Stimulated activated CD8-positive, alpha-beta memory T cell treated with anti-CD3 and anti-CD28 coated beads, Interleukin-7, amount 100 ng/mL, for 1 hour (primary cell): Measurements from ENCODE around the gene RGS14.

Experiments
- DNase-seq, 2 donors: peaks; one replicate each; pipeline ENCODE4 v3.0.0-alpha.2; 2020; ENCODE audit warnings: low read depth in 2 of 2

RGS14 gene, protein sequence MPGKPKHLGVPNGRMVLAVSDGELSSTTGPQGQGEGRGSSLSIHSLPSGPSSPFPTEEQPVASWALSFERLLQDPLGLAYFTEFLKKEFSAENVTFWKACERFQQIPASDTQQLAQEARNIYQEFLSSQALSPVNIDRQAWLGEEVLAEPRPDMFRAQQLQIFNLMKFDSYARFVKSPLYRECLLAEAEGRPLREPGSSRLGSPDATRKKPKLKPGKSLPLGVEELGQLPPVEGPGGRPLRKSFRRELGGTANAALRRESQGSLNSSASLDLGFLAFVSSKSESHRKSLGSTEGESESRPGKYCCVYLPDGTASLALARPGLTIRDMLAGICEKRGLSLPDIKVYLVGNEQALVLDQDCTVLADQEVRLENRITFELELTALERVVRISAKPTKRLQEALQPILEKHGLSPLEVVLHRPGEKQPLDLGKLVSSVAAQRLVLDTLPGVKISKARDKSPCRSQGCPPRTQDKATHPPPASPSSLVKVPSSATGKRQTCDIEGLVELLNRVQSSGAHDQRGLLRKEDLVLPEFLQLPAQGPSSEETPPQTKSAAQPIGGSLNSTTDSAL

DNA sequence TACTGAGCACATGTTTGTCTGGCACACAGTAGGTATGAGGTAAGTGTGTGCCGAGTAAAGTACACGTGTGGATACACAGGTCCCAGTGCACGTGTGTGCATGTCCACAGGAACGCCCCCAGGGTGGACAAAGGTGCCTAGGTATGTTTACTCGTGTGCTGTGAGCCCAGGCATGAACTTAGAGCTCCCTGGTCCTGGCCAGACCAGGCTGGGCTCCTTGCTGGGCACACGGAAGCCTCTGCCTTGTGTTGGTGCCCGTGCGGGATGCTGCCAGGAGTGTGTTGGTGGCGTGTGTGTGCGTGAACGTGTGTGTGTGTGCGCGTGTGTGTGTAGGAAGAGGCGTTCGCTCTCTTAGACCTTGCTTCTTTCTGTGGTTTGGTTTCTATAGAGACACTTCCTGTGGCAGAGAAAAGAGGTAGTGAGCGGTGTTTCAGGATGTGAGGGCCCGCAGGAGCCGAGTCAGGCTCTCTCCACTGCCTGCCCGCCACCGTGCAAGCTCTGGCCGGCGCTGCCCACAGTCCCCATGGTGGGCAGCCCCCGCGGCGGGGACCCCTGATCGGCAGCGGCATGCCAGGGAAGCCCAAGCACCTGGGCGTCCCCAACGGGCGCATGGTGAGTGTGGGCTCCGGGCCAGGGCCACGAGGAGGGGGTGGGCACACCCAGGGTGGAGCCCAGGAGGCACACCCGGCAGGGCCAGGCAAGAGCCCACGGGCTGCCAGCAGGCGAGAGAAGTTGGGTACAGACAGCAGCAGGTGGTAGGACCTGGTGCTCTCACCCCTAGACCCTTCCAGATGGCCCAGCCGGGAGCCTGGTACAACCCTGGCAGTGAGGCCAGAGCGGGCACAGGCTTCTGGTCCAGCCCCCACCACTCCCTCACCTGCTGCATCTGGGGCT, at the start of gene RGS14:
TSS of gene RGS14 (plus strand) at position 466 of the 893 bp plus-strand sequence. CDS start at position 567, 101 bp downstream.
- peak; percentile 22 to 37 for DNase-seq

DNA sequence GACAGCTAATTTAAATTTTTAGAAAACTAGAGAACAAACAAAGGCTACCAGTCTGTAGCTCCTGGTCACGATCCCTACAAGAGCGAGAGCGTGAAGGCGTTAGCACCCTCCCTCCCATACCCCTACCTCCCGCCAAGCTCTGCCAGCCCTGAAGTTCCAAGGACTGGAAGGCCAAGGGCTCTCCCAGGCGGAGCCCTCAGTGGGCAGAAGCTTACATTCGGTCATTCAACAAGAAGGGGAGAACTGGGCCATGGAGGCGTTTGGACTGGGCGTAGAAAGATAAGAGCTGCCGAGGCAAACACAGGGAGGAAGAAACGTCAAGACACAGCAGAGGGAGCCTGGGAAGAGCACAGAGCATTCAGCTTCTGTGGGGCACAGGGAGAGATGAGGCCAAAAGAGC, 49.0 kb upstream of the RGS14 start:
- no peak for DNase-seq

GRCh38 chr5:177309351-177310191, 48.2 kb upstream of the RGS14 start:
- DNase-seq, result peak in 1 of 2 donors; percentile 46

DNA sequence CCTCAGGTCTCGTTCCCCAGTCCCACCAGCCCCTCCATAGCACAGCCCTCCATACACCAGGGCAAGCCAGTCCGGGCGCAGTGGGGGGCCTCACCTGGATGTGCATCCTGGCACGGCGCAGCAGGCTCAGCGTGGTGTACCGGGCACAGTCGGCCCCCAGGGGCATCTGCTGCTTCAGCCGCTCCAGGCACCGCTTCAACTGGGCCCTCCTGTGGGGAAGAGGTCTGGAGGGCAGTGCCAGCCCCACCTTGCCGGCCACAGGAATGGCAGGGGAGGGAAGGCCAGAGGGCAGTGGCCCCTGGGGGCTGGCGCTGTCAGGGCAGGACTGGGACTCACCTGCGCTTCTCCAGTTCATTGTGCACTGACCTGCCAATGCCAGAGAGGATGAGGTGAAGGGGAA, 47.4 kb upstream of the RGS14 start:
- DNase-seq, result no peak

DNA sequence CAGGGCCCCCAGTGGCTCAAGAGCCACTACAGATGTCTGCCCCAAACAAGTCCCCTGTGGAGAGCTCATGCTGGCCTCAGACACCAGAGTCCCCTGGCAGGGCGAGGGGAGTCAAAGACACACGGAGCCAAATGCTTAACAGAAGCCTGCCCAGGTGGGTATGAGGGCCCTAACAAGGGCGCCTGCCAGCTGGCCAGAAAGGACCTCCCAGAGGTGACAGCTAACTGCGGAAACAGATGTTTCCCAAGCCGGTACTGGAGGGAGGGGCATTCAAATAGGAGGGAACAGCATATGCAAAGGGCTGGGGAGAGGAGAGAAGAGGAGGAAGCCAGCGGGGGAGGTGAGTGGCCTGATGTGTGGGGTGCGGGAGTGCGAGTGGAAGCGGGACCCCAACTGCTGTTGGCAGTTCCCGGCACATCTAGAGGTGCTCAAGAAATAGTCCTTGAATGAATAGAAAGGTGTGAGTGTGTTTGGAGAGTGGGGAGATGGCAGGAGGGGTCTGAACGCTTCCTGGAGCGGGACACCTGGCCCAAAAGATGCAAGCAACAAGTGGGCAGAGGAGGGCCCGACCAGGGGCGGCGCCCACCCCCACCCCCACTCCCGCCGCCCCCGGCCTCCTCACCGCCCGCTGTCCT, 46.9 kb upstream of the RGS14 start:
- no peak for DNase-seq

GRCh38 chr5:177311392-177311722, 46.4 kb upstream of the RGS14 start:
- DNase-seq, result no peak

DNA sequence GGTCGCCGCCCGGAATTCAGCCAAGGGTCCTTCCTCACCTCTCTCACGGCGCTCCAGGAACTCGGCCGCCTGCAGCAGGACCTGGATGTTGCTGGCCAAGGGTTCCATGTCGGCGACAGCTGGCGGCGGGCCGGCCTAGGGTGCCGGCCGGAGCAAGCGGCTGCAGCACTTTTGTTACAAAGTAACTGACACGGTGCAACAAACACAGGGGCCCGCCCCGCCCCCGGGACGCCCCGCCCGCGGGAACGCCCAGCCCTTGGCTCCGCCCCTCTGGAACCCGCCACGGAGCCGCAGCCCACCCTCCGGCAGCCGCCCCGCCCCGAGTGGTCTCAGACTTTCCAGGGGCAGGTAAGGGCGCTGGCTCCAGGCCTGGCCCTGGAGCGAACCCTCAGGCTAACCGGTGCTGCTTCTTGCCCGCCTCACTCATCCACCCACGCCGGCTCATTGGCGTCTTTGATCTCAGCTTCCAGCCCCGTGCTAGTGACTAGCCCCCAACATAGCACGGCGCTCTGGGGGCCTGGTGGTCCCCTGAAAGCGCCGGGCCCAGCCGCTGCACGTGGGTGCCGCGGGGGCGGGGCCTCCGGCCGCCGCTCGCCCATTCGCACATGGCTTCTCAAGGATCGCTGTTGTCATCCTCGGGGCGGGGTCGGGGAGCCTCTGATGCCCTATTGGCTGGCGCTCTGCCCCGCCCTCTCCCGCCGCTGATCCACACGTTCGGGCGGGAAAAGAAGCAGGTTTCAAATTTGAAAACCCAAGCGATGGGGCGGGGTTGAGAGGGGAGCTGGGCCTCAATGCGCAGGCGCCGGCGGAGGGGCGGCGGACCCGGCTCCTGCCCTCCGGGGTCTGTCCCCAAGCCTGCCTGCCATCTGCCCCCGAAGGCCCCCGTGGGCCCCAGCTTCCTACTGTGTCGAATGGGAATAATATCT, 45.7 kb upstream of the RGS14 start, which contains the start of gene MXD3:
TSS of gene MXD3 (minus strand) at position 176 of the 926 bp plus-strand sequence. CDS start at position 108, 68 bp downstream.
- peak; percentile 80 to 81 for DNase-seq

GRCh38 chr5:177312649-177313181, 45.0 kb upstream of the RGS14 start:
- no peak for DNase-seq

DNA sequence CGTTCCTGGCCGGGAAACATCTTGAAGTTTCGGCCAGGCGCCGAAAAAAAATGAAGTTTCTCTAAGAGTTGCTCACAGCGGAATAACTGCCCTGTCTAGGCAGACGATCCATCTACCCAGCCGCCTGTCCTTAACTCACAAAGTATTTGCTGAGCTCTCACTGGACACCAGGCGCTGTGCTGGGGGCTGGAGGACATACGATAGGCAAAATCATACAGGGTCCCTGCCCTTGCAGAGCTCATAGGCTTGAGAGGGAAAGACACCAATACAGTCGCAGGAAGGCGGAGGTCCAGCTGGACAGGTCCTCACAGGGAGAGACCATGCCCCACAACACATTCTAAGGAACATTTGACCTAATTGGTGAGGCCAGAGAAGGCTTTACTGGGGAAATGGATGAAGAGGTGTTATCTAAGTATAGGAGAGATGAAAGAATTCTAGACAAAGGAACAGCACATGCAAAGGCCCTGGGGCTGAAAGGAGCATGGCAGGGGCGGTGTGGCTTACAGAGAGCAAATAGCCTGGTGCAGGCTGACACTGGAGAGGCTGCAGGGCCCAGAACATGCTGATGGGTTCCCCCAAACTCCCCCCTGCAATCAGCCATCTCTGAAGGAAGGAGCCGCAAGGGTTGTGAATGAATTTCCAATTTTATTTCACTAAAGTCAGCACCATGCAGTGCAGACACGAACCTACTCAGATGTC, 44.0 kb upstream of the RGS14 start:
- no peak for DNase-seq

DNA sequence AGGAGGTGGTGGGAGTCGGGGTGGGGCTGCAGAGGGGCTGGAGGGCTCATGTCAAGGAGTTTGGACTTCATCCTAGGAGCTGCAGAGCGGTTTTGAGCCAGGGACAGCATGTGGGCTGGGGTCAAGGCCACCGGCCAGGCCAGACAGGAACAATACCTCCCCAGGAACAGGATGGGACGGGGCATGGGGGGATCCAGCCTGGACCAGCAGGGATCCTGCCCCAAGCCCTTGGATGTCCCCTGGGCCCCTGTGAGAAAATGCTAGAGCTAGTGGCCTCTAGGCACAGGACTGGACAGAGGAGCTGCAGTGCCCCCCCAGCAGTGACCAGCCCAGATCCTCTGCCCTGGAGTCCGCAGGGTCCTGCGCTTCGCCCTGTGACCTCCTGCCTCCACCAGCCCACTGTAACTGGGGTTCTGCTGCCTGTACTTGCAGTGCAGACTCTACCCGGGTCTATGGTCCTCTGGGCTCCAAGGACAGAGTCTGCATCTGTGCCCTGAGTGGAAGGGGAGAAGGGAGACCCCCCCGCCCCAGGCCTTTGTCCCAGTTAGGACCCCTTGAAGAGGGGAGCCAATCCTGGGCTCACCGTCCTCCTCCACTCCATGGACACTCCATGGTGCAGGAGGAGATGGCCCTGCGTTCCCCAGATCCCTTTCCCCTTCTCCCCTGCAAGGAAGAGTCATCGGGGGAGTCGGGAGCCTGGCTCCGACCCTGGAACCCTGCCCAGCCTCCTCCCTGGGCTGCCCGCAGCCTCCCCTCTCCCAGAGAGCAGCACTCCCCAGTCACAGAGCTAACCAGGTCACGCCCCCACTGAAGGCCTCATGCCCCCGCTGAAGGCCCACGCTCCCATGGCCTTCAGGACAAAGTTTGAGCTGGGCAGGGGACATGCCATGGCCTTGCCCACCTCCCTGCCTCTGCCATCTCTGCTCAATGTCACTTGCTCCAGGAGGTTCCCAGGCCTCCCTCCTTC, 43.1 kb upstream of the RGS14 start:
- DNase-seq, result no peak

DNA sequence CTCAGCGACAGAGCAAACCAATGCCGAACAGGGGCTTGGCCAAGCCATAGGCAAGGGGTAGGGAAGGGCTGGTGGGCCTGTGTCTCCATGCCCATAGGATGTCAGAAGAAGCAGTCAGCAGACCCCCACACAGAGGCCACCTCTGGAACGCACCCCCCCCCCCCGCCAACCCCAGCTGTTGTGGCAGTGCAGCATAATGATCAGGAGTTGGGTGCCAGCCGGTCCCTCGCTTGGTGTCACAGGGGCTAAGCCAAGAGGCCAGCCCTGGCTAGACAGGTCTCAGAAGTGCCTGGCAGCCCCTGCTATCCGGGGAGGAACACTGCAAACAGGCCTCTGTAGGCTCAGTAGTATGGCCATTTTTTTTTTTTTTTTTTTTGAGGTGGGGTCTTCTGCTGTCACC, 42.3 kb upstream of the RGS14 start:
- DNase-seq, result no peak

DNA sequence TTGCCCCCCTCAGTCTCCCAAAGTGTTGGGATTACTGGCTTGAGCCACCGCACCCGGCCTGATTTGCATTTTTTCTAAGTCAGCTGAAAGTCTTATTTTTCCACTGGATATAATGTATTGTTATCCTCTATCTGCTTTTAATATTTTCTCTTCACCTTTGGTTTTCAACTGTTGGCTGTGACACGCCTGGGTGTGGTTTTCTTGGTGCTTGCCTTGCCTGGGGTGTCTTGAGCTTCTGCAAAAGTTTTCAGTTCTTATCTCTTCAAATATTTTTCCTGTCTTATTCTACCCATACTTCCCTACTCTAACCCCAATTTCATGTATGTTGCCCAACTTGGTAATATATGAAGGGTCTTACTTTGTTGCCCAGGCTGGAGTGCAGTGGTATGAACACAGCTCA, 41.7 kb upstream of the RGS14 start:
- no peak for DNase-seq

DNA sequence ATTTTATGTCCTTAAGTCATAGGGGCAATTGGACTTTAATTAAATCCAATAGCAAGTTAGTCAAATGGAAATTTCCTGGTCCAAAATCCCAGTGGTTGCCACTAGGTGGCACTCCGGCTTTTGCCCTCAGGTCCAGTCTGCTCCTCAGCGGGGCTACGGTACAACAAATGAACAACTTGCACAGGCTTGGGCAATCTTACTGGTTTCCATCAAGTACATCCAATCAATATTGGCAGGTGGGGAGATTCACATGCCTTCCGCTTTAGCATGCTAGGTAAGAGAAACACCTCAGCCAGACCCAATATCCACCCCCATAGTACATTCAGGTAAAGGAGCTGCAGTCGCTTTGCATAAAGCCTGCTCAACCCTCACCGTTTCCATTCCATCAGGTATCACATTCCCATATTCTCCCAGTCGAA, 39.8 kb upstream of the RGS14 start:
- peak; percentile 49 to 59 for DNase-seq

DNA sequence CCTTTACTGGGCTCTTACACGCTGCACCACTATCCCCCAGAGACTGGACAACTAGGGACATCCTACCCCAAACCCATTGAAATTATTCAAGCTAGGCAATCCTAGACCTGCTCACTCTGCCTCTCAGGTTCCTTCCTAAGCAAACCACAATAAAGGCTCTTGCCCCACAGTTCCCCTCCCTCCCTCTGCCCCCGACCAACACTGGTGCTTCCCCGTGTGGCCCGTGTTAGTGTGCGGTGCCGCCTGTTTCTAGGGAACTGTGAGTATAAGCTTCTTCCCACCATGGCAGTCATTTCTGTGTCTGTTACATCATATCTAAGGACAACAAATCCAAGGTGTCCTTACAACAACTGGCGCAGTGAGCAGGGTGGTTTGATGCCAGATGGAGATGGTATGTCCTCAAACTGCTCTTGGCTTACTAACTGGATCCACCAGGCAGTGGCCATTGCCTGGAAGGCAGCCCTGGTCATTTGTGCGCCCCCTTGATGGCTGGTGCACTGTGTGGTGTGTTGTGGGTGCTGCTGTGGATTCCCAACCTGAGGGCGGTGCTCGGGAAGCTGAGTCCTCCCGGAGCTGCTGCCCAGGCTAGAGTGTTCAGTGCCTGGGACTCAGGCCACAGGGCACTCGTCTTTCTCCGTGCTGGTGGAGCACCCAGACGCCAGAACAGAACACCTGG, 37.7 kb upstream of the RGS14 start:
- DNase-seq, result no peak

GRCh38 chr5:177320879-177321278, 36.8 kb upstream of the RGS14 start:
- DNase-seq, result no peak

GRCh38 chr5:177325868-177326381, 31.8 kb upstream of the RGS14 start:
- no peak for DNase-seq
